Transverse colon (tissue), 3 donors: ENCODE data around the gene TRPV2.
"Not testable (repeated sequence)": the region's sequence is repeated elsewhere in the genome, so short reads cannot be mapped to it uniquely, and the experiment has no call there.

Source experiments
- EP300 ChIP-seq: sonication (generic); formaldehyde crosslinking; IDR thresholded peaks from one replicate; pipeline ENCODE4 v1.6.1; 2017; ENCODE audit warnings: antibody characterized with exemption, low read depth
- POLR2A ChIP-seq: fragments of 450-650 bp; IDR thresholded peaks from one replicate; pipeline ENCODE4 v1.6.1; 2016; ENCODE audit warnings: antibody characterized with exemption, mild to moderate bottlenecking, moderate library complexity
- TF ChIP-seq, protein P1 (sequence below), 5 experiments: fragments of 200-600 bp in 3 of 5; fragments of 450-650 bp in 2 of 5; sonication (generic) in 3 of 5; IDR thresholded peaks; 1 replicate in 2 of 5; 2 replicates in 3 of 5; pipeline ENCODE4 v1.5.1; 2016 to 2017; ENCODE audit warnings: antibody characterized with exemption in 5 of 5, inconsistent platforms in 3 of 5, mild to moderate bottlenecking in 2 of 5, moderate library complexity in 1 of 5

DNA sequence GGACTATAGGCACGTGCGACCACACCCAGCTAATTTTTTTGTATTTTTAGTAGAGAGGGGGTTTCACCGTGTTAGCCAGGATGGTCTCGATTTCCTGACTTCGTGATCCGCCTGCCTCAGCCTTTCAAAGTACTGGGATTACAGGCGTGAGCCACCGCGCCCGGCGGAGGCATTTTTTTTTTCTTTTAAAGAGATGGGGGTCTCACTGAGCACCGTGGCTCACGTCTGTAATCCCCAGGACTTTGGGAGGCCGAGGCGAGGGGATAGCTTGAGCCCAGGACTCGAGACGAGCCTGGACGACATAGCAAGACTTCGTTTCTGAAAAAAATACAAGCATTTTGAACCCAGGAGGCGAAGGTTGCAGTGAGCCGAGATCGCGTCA is 29.3 kb upstream of the TRPV2 start:
- TF ChIP-seq, protein P1, sequence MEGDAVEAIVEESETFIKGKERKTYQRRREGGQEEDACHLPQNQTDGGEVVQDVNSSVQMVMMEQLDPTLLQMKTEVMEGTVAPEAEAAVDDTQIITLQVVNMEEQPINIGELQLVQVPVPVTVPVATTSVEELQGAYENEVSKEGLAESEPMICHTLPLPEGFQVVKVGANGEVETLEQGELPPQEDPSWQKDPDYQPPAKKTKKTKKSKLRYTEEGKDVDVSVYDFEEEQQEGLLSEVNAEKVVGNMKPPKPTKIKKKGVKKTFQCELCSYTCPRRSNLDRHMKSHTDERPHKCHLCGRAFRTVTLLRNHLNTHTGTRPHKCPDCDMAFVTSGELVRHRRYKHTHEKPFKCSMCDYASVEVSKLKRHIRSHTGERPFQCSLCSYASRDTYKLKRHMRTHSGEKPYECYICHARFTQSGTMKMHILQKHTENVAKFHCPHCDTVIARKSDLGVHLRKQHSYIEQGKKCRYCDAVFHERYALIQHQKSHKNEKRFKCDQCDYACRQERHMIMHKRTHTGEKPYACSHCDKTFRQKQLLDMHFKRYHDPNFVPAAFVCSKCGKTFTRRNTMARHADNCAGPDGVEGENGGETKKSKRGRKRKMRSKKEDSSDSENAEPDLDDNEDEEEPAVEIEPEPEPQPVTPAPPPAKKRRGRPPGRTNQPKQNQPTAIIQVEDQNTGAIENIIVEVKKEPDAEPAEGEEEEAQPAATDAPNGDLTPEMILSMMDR (IDR thresholded peaks at IDR 0.05), result not testable (repeated sequence)
- TF ChIP-seq POLR2A, EP300: not testable (repeated sequence)
